Gastroesophageal sphincter (tissue), 4 donors: ENCODE data around the gene NUTM2F. TPM values are rescaled to one million over a fixed set of nuclear protein-coding genes. Genes with fewer than 3 reads are reported as not detected.

Experiments
- ATAC-seq: fragments of 150-250 bp; one replicate; pipeline ENCODE4 v1.9.1; 2016; ENCODE audit warnings: mild to moderate bottlenecking, moderate library complexity
- H3K27ac ChIP-seq, 4 donors: fragments of 200-600 bp; sonication (generic) in 3 of 4; 1 replicate in 3 of 4; 2 replicates in 1 of 4; pipeline ENCODE4 v1.5.1; 2016 to 2019
- H3K27me3 ChIP-seq: fragments of 200-600 bp; sonication (generic); one replicate; pipeline ENCODE4 v1.5.1; 2019
- H3K36me3 ChIP-seq, 2 donors: fragments of 200-600 bp; sonication (generic); one replicate each; pipeline ENCODE4 v1.5.1; 2019; ENCODE audit warnings: control low read depth in 1 of 2
- H3K4me1 ChIP-seq, 3 donors: fragments of 200-600 bp; sonication (generic); 1 replicate in 2 of 3; 2 replicates in 1 of 3; pipeline ENCODE4 v1.5.1; 2016 to 2019; ENCODE audit warnings: control low read depth in 2 of 3
- H3K4me3 ChIP-seq, 2 donors: fragments of 200-600 bp; sonication (generic); one replicate each; pipeline ENCODE4 v1.5.1; 2019; ENCODE audit warnings: mild to moderate bottlenecking in 1 of 2, moderate library complexity in 1 of 2
- H3K9me3 ChIP-seq, 3 donors: fragments of 200-600 bp; sonication (generic); one replicate each; pipeline ENCODE4 v1.5.1; 2017 to 2019; ENCODE audit warnings: control low read depth in 2 of 3
- EP300 ChIP-seq: sonication (generic); formaldehyde crosslinking; IDR thresholded peaks from one replicate; pipeline ENCODE4 v1.6.1; 2017; ENCODE audit warnings: antibody characterized with exemption, mild to moderate bottlenecking
- POLR2A ChIP-seq, 2 donors: fragments of 450-650 bp; IDR thresholded peaks; one replicate each; pipeline ENCODE4 v1.6.1; 2017; ENCODE audit warnings: antibody characterized with exemption in 2 of 2, mild to moderate bottlenecking in 2 of 2, moderate library complexity in 1 of 2
- POLR2AphosphoS5 ChIP-seq: sonication (generic); formaldehyde crosslinking; IDR thresholded peaks from one replicate; pipeline ENCODE4 v1.6.1; 2017; ENCODE audit warnings: antibody characterized with exemption
- whole genome bisulfite sequencing, 2 donors: methylation state at CpG; one replicate each; pipeline ENCODE4 v1.1.5; 2018; ENCODE audit warnings: low coverage in 1 of 2; 5-methylcytosine and 5-hydroxymethylcytosine counted together
- total RNA-seq, 4 donors: library from RNA; depleted of rRNA; stranded (reverse); fragments of >200 nt; gene quantifications; one replicate each; pipeline ENCODE4 v1.1.0, GENCODE V29; 2016
- TF ChIP-seq, protein P1 (sequence below), 4 experiments: fragments of 200-600 bp in 2 of 4; fragments of 450-650 bp in 2 of 4; sonication (generic) in 1 of 4; IDR thresholded peaks; one replicate each; pipeline ENCODE4 v1.5.1; 2017 to 2019; ENCODE audit warnings: antibody characterized with exemption in 4 of 4, mild to moderate bottlenecking in 2 of 4, moderate library complexity in 2 of 4

The NUTM2F gene
- total RNA-seq, 4 donors from 2014 or later: not detected

- Histone ChIP-seq H3K9me3 (no peaks in the 10 kb centered on the region), H3K27me3 (no peaks in the 10 kb centered on the region), H3K4me3 (no peak overlapping the region), H3K4me1 (peaks cover 0 to 15% (median 0%) of the 10 kb centered on the region in 3 donors), H3K36me3 (peaks cover 0 to 27% of the 10 kb centered on the region in 2 donors), H3K27ac (no peak overlapping the region)
- WGBS, 2 donors: 80% methylated on average over 2 of the region's 2 CpGs; no CpG with 5 or more reads in 1 of the 2 donors
- TF ChIP-seq POLR2AphosphoS5 (no peak), POLR2A (IDR thresholded peaks at IDR 0.05) (no peak), EP300 (no peak)
- ATAC-seq: no peak
These were observed 38.8 kb downstream of the NUTM2F start for GRCh38 chr9:94289691-94290090.

DNA sequence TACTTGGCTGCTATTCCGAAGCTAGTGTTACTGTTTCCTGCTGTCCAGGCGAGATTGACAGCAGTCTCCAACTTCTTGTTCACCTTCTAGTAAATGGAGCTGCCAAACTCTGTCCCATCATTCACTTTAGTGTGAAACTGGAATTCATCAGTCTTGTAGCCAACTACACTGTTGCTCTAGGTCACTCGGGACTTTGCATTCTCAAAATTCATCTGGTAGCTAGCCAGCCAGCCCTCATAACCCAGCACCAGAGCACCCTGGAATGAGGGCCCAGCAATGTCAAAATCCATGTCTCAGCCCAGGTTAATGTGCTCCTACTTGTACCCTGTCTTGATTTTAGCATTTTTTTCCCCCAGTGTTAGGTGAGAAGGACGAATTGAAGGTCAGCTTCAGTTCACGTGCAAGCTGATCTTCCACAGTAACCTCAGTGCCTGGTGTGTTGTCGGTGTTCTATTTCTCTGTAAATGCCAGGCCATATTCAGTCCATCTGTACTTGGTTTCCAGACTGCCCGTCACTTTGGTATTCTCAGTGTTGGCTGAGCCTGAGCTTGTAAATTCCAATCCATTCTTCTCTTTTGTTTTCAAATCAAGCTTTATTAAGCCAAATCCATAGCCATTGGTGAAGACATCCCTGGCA lies 40.4 kb downstream of the NUTM2F start:
- 60 to 62% methylated on average over 1 to 5 of the region's 7 CpGs for WGBS, 2 donors
- no peak for ATAC-seq
- no peaks in the 10 kb centered on the region for H3K27me3 ChIP-seq
- H3K27ac ChIP-seq: peak overlapping the region in 3 of 4 donors; percentile 19 to 52 (median 48)
- H3K9me3 ChIP-seq: no peaks in the 10 kb centered on the region
- H3K4me3 ChIP-seq: no peak overlapping the region
- H3K36me3 ChIP-seq: peaks cover 0 to 15% of the 10 kb centered on the region in 2 donors
- TF ChIP-seq, protein P1, sequence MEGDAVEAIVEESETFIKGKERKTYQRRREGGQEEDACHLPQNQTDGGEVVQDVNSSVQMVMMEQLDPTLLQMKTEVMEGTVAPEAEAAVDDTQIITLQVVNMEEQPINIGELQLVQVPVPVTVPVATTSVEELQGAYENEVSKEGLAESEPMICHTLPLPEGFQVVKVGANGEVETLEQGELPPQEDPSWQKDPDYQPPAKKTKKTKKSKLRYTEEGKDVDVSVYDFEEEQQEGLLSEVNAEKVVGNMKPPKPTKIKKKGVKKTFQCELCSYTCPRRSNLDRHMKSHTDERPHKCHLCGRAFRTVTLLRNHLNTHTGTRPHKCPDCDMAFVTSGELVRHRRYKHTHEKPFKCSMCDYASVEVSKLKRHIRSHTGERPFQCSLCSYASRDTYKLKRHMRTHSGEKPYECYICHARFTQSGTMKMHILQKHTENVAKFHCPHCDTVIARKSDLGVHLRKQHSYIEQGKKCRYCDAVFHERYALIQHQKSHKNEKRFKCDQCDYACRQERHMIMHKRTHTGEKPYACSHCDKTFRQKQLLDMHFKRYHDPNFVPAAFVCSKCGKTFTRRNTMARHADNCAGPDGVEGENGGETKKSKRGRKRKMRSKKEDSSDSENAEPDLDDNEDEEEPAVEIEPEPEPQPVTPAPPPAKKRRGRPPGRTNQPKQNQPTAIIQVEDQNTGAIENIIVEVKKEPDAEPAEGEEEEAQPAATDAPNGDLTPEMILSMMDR (IDR thresholded peaks at IDR 0.05): no peak
- no peak for TF ChIP-seq POLR2AphosphoS5
- no peak for TF ChIP-seq EP300
- no peak for TF ChIP-seq POLR2A (IDR thresholded peaks at IDR 0.05)
- H3K4me1 ChIP-seq: peaks cover 0 to 15% (median 0%) of the 10 kb centered on the region in 3 donors

GRCh38 chr9:94286116-94286515 lies 42.3 kb downstream of the NUTM2F start:
- ATAC-seq: no peak
- peaks cover 0 to 17% of the 10 kb centered on the region in 2 donors for H3K36me3 ChIP-seq
- 98 to 100% methylated on average over 1 to 3 of the region's 3 CpGs for WGBS, 2 donors
- peaks cover 0 to 15% (median 0%) of the 10 kb centered on the region in 3 donors for H3K4me1 ChIP-seq
- no peaks in the 10 kb centered on the region for H3K27me3 ChIP-seq
- H3K4me3 ChIP-seq: no peak overlapping the region
- TF ChIP-seq POLR2AphosphoS5 (no peak), POLR2A (IDR thresholded peaks at IDR 0.05) (no peak), EP300 (no peak)
- TF ChIP-seq, protein P1 (IDR thresholded peaks at IDR 0.05): no peak
- H3K9me3 ChIP-seq: no peaks in the 10 kb centered on the region
- no peak overlapping the region for H3K27ac ChIP-seq

GRCh38 chr9:94281101-94281500 lies 47.3 kb downstream of the NUTM2F start:
- no peak overlapping the region for H3K27ac ChIP-seq
- peaks cover 0 to 45% of the 10 kb centered on the region in 2 donors for H3K36me3 ChIP-seq
- no peak for ATAC-seq
- H3K9me3 ChIP-seq: no peaks in the 10 kb centered on the region
- H3K4me1 ChIP-seq: no peaks in the 10 kb centered on the region
- no peaks in the 10 kb centered on the region for H3K27me3 ChIP-seq
- no peak overlapping the region for H3K4me3 ChIP-seq
- no peak for TF ChIP-seq POLR2AphosphoS5
- TF ChIP-seq, protein P1 (IDR thresholded peaks at IDR 0.05): no peak

GRCh38 chr9:94280409-94280989 lies 47.9 kb downstream of the NUTM2F start:
- Histone ChIP-seq H3K27ac (no peak overlapping the region), H3K4me3 (no peak overlapping the region), H3K9me3 (no peaks in the 10 kb centered on the region), H3K4me1 (no peaks in the 10 kb centered on the region), H3K27me3 (no peaks in the 10 kb centered on the region), H3K36me3 (peaks cover 0 to 45% of the 10 kb centered on the region in 2 donors)
- WGBS, 2 donors: 94 to 97% methylated on average over 5 to 8 of the region's 9 CpGs
- ATAC-seq: no peak
- TF ChIP-seq POLR2AphosphoS5 (no peak), EP300 (no peak), POLR2A (IDR thresholded peaks at IDR 0.05) (no peak)
- TF ChIP-seq, protein P1 (IDR thresholded peaks at IDR 0.05): no peak
